ENCODE data around the gene TOR3A. TPM values are rescaled to one million over a fixed set of nuclear protein-coding genes. Genes with fewer than 3 reads are reported as not detected.
"Not testable (repeated sequence)": the region's sequence is repeated elsewhere in the genome, so short reads cannot be mapped to it uniquely, and the experiment has no call there.

Gene TOR3A, protein sequence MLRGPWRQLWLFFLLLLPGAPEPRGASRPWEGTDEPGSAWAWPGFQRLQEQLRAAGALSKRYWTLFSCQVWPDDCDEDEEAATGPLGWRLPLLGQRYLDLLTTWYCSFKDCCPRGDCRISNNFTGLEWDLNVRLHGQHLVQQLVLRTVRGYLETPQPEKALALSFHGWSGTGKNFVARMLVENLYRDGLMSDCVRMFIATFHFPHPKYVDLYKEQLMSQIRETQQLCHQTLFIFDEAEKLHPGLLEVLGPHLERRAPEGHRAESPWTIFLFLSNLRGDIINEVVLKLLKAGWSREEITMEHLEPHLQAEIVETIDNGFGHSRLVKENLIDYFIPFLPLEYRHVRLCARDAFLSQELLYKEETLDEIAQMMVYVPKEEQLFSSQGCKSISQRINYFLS
- total RNA-seq: 35.4 and 41.2 TPM in 2 replicates

DNA sequence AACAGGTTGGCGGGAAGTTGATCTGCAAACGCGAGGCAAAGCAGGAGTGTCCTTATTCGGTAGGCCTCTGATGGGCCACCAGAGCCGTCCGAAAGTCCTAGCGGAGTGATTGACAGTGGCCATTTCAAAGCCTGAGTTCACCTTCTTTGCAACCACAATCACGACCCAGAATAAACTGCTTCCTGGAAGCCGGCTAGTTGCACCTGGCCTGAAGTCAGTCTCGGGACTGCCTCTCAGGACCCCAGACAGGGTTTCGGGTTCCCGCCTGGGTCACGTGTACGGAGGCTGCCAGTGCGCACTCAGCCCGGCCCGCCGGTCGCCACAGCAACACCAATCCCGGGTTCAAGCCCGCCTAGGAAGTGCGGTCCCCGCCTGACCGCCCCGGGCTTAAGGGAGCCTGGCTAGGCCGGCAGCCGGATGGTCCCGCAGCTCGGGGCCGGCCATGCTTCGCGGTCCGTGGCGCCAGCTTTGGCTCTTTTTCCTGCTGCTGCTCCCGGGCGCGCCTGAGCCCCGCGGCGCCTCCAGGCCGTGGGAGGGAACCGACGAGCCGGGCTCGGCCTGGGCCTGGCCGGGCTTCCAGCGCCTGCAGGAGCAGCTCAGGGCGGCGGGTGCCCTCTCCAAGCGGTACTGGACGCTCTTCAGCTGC, at the start of gene TOR3A:
TOR3A (plus strand) TSS at position 384 of the 646 bp plus-strand sequence; CDS start at position 443, 59 bp downstream.
- TF ChIP-seq, protein P1, sequence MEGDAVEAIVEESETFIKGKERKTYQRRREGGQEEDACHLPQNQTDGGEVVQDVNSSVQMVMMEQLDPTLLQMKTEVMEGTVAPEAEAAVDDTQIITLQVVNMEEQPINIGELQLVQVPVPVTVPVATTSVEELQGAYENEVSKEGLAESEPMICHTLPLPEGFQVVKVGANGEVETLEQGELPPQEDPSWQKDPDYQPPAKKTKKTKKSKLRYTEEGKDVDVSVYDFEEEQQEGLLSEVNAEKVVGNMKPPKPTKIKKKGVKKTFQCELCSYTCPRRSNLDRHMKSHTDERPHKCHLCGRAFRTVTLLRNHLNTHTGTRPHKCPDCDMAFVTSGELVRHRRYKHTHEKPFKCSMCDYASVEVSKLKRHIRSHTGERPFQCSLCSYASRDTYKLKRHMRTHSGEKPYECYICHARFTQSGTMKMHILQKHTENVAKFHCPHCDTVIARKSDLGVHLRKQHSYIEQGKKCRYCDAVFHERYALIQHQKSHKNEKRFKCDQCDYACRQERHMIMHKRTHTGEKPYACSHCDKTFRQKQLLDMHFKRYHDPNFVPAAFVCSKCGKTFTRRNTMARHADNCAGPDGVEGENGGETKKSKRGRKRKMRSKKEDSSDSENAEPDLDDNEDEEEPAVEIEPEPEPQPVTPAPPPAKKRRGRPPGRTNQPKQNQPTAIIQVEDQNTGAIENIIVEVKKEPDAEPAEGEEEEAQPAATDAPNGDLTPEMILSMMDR (IDR thresholded peaks at IDR 0.05; ENCODE audit: insufficient read depth, low read depth, low read length): no peak
- peak; percentile 93 for DNase-seq (ENCODE audit: low read depth)

DNA sequence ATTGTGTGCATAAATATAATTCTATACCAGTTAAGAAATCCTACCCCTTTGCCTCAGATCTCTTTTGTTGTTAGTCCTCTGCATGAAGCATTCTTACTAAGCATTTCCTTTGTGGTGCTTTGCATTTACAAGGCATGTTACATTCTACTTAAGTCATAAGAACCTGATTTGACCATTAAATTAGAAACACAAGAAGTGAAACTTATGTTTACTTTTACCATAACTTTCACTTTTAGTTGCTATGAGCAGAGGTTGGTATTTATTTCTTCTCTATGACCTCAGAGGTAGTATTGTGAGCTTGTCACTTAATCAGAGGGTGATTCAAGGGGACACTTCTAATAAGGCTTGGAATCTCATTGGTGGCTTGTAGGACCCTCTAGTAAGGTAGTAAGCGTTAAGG, 47.1 kb upstream of the TOR3A start:
- TF ChIP-seq, protein P1 (IDR thresholded peaks at IDR 0.05; ENCODE audit: insufficient read depth, low read depth, low read length): no peak
- DNase-seq (ENCODE audit: low read depth): peak; percentile 69
- H3K4me3 ChIP-seq (ENCODE audit: low read depth, low read length): no peak overlapping the region

More for the DNA sequence above, at the start of gene TOR3A:
- H3K4me3 ChIP-seq (ENCODE audit: low read depth, low read length): peak within 1 kb of the TSS; percentile 81

DNA sequence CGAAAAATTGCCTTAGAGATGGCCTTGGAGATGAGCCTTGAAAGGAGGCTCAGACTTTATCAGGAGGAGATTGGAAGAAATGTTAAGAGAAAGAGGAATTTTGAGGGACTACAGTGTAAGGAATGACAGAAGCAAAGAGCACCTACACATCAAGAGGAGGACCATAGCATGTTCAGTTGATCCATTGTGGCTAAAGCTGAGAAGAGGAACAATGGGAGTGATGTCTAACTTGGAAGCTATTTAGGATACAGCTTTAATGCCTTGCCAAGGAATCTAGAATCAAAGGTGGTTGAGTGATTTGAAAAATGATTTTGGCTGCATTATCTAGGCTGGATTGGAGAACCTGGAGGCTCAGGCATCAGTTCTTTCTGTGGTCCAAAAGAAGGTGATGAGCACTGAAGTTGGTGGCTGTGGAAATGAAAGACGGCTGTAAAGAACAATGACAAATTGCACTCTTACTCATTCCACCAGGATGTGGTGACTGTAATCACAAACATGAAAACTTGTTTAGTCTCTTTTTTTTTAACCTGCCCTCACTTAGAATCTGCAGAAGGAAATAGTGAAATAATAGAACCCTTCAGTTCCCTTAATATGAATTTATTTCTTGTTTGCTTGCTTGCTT, 44.9 kb upstream of the TOR3A start:
- TF ChIP-seq, protein P1 (IDR thresholded peaks at IDR 0.05; ENCODE audit: insufficient read depth, low read depth, low read length): no peak
- H3K4me3 ChIP-seq (ENCODE audit: low read depth, low read length): no peak overlapping the region
- peak; percentile 8 for DNase-seq (ENCODE audit: low read depth)

DNA sequence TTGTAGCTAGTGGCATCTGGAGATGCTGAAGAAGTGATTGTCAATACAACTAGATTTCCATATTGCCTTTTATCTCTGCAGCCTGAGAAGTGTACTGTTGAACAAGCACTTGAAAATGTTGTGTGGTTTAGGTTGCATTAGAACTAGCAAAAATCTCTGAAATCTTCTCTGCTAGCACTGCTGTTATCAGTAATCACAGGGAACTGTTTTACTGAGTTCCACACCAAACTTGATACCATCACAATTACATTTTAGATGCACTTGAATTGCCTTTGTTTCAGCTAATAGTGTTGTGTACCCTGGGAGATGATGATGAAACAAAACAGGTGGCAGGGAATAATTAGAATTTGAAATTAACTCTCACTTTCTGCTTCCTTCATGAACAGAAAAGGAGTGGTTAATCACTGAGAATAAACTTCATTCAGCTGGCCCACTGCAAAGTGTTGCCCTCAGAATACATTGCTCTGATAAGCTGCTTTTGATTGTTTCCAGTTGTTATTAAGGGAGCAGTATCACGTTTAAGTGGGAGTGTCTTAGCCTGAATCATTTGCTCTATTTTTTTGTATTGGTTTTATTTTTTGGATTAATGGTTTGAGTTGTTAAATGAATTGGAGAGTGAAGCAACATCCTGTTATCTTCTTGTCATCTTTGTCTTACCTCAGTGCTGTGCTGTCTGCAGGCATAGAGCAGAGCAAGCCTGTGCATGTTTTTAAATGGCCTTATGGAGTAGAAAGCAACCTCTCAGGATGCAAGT, 43.2 kb upstream of the TOR3A start:
- peak; percentile 59 for DNase-seq (ENCODE audit: low read depth)
- H3K4me3 ChIP-seq (ENCODE audit: low read depth, low read length): no peak overlapping the region
- TF ChIP-seq, protein P1 (IDR thresholded peaks at IDR 0.05; ENCODE audit: insufficient read depth, low read depth, low read length): no peak

DNA sequence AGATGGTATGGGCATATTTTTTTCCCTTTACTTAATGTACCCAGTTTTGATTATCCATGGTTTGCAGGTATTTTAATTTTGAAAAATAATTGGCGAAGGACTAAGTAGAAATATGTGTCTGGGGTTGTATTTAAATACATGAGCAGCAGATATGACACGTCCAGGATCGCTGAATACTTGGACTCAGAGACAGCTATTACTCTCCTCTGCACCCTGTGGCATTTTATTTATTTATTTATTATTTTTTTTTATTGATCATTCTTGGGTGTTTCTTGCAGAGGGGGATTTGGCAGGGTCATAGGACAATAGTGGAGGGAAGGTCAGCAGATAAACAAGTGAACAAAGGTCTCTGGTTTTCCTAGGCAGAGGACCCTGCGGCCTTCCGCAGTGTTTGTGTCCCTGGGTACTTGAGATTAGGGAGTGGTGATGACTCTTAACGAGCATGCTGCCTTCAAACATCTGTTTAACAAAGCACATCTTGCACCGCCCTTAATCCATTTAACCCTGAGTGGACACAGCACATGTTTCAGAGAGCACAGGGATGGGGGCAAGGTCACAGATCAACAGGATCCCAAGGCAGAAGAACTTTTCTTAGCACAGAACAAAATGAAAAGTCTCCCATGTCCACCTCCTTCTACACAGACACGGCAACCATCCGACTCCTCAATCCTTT, 42.2 kb upstream of the TOR3A start:
- not testable (repeated sequence) for H3K4me3 ChIP-seq (ENCODE audit: low read depth, low read length); DNase-seq (ENCODE audit: low read depth)

DNA sequence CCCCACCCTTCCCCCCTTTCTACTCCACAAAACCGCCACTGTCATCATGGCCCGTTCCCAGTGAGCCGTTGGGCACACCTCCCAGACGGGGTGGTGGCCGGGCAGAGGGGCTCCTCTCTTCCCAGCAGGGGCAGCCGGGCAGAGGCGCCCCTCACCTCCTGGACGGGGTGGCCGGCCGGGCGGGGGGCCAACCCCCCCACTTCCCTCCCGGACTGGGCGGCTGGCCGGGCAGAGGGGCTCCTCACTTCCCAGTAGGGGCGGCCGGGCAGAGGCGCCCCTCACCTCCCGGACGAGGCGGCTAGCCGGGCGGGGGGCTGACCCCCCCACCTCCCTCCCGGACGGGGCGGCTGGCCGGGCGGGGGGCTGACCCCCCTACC, 41.7 kb upstream of the TOR3A start:
- H3K4me3 ChIP-seq (ENCODE audit: low read depth, low read length); DNase-seq (ENCODE audit: low read depth): not testable (repeated sequence)

DNA sequence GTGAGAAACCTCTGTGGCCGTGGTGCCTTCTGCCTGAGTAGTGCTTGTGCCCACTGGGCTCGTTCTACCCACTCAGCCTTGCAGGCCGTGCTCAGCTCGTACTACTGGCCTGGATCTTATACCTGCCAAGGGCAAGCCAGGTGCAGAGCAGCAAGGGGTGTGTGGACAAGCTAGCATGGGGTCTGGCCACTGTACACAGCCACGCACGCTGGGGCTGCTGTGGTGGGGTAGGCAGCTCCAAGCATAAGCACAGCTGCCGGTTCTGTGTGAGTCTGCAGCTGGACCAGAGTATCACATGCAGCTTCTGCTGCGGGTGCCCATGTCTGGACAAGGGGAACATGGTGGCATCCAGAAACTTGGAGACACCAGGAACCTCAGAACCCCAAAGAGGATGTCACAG, 39.8 kb upstream of the TOR3A start:
- H3K4me3 ChIP-seq (ENCODE audit: low read depth, low read length): no peak overlapping the region
- DNase-seq (ENCODE audit: low read depth): no peak
- TF ChIP-seq, protein P1 (IDR thresholded peaks at IDR 0.05; ENCODE audit: insufficient read depth, low read depth, low read length): no peak
